GM18517 (cell line): ENCODE measurements around the gene TFDP1.
"Not testable (repeated sequence)": the region's sequence is repeated elsewhere in the genome, so short reads cannot be mapped to it uniquely, and the experiment has no call there.

Experiments used
- ATAC-seq: cut with Tn5 transposase; IDR thresholded peaks from one replicate; pipeline ENCODE4 v1.9.1; 2021; ENCODE audit warnings: mild to moderate bottlenecking, moderate library complexity; ENCODE audit not compliant: unreplicated experiment

Gene TFDP1

GRCh38 chr13:113594066-113594821 is 9.7 kb downstream of the TFDP1 start:
- not testable (repeated sequence) for ATAC-seq

GRCh38 chr13:113595131-113595530 is 10.6 kb downstream of the TFDP1 start:
- no peak for ATAC-seq

GRCh38 chr13:113596321-113597200 is 12.0 kb downstream of the TFDP1 start:
- no peak for ATAC-seq

GRCh38 chr13:113597391-113598080 is 13.0 kb downstream of the TFDP1 start:
- ATAC-seq = no peak

- no peak for ATAC-seq
Measured at GRCh38 chr13:113598081-113598410, 13.5 kb downstream of the TFDP1 start.

- ATAC-seq = no peak
Measured at GRCh38 chr13:113598481-113598880, 13.9 kb downstream of the TFDP1 start.

- no peak for ATAC-seq
Measured at GRCh38 chr13:113599391-113599790, 14.8 kb downstream of the TFDP1 start.

GRCh38 chr13:113601166-113602070 is 16.9 kb downstream of the TFDP1 start:
- ATAC-seq = no peak

- no peak for ATAC-seq
Measured at GRCh38 chr13:113602291-113602988, 17.9 kb downstream of the TFDP1 start.

- no peak for ATAC-seq
Measured at GRCh38 chr13:113603116-113603710, 18.7 kb downstream of the TFDP1 start.

- no peak for ATAC-seq
Measured at GRCh38 chr13:113604186-113604585, 19.6 kb downstream of the TFDP1 start.

GRCh38 chr13:113605461-113605860 is 20.9 kb downstream of the TFDP1 start:
- no peak for ATAC-seq

- no peak for ATAC-seq
Measured at GRCh38 chr13:113605866-113606438, 21.4 kb downstream of the TFDP1 start.

GRCh38 chr13:113607056-113607888 is 22.7 kb downstream of the TFDP1 start:
- no peak for ATAC-seq

- no peak for ATAC-seq
Measured at GRCh38 chr13:113607889-113608635, 23.5 kb downstream of the TFDP1 start.

- no peak for ATAC-seq
Measured at GRCh38 chr13:113608967-113609533, 24.5 kb downstream of the TFDP1 start.

GRCh38 chr13:113609616-113610015 is 25.1 kb downstream of the TFDP1 start:
- no peak for ATAC-seq
